Keratinocyte (primary cell): Measurements from ENCODE around the gene CAMSAP1. TPM values are rescaled to one million over a fixed set of nuclear protein-coding genes. Genes with fewer than 3 reads are reported as not detected.

Experiments
- DNase-seq: peaks from one replicate; pipeline ENCODE4 v3.0.0-alpha.2; 2011; ENCODE audit warnings: low read depth, missing footprints, low spot score
- FAIRE-seq: peaks from 2 replicates; lab custom pipeline; 2011; peaks lifted over from hg19 to GRCh38; lab: Jason Lieb, UNC
- H2AFZ ChIP-seq: 2 replicates; pipeline ENCODE4 v1.6.0; 2012; ENCODE audit warnings: low read length, control low read depth, inconsistent platforms; ENCODE audit not compliant: control insufficient read depth
- H3K27ac ChIP-seq: 2 replicates; pipeline ENCODE4 v1.5.1; 2011; ENCODE audit warnings: low read length; ENCODE audit not compliant: control insufficient read depth, insufficient read depth
- H3K27me3 ChIP-seq: 3 replicates; pipeline ENCODE4 v1.6.0; 2011; ENCODE audit warnings: low read length; ENCODE audit not compliant: control insufficient read depth, insufficient read depth; ENCODE audit errors: extremely low read depth
- H3K36me3 ChIP-seq, 2 experiments: 2 replicates in 1 of 2; 3 replicates in 1 of 2; pipeline ENCODE4 v1.5.1; 2011; ENCODE audit warnings: low read length in 2 of 2, mild to moderate bottlenecking in 1 of 2; ENCODE audit not compliant: control insufficient read depth in 2 of 2, insufficient read depth in 2 of 2; ENCODE audit errors: extremely low read depth in 1 of 2
- H3K4me1 ChIP-seq: 3 replicates; pipeline ENCODE4 v1.5.1; 2011; ENCODE audit warnings: low read length; ENCODE audit not compliant: control insufficient read depth, insufficient read depth; ENCODE audit errors: extremely low read depth
- H3K4me2 ChIP-seq: 3 replicates; pipeline ENCODE4 v1.6.0; 2011; ENCODE audit warnings: low read depth, low read length; ENCODE audit not compliant: control insufficient read depth, insufficient read depth; ENCODE audit errors: extremely low read depth
- H3K4me3 ChIP-seq, 3 experiments: fragments of 200-600 bp in 1 of 3; sonication (generic) in 1 of 3; 2 replicates in 2 of 3; 3 replicates in 1 of 3; pipeline ENCODE4 v1.5.1; 2011 to 2016; ENCODE audit warnings: low read length in 3 of 3, mild to moderate bottlenecking in 3 of 3, control low read depth in 2 of 3, inconsistent platforms in 1 of 3, low read depth in 1 of 3, mixed read lengths in 1 of 3, mixed run types in 1 of 3, moderate library complexity in 1 of 3; ENCODE audit not compliant: control insufficient read depth in 2 of 3, insufficient read depth in 2 of 3; ENCODE audit errors: extremely low read depth in 1 of 3
- H3K79me2 ChIP-seq: 2 replicates; pipeline ENCODE4 v1.6.0; 2012; ENCODE audit warnings: low read length; ENCODE audit not compliant: control insufficient read depth, insufficient read depth
- H3K9ac ChIP-seq: 3 replicates; pipeline ENCODE4 v1.6.0; 2011; ENCODE audit warnings: low read length; ENCODE audit not compliant: control insufficient read depth, insufficient read depth; ENCODE audit errors: extremely low read depth
- H3K9me1 ChIP-seq: 3 replicates; pipeline ENCODE4 v1.6.0; 2011; ENCODE audit warnings: low read length; ENCODE audit not compliant: control insufficient read depth, insufficient read depth; ENCODE audit errors: extremely low read depth
- H3K9me3 ChIP-seq: 2 replicates; pipeline ENCODE4 v1.5.1; 2012; ENCODE audit warnings: low read depth, low read length; ENCODE audit not compliant: control insufficient read depth
- H4K20me1 ChIP-seq: 3 replicates; pipeline ENCODE4 v1.6.0; 2011; ENCODE audit warnings: low read length; ENCODE audit not compliant: control insufficient read depth, insufficient read depth; ENCODE audit errors: extremely low read depth
- EZH2 ChIP-seq: IDR thresholded peaks from one replicate; pipeline ENCODE4 v1.6.1; 2012; ENCODE audit warnings: inconsistent platforms, mild to moderate bottlenecking, low read length, moderate library complexity
- dilution Hi-C: fragments of 300-500 bp; cut with MboI; formaldehyde crosslinking; loops from one replicate; pipeline ENCODE4 v1.7.0; 2020; ENCODE audit warnings: low sequenced_read_pairs; ENCODE audit not compliant: extremely low pct_ligation_motif_present
- polyA plus RNA-seq, 5 experiments: library from polyadenylated mRNA; depleted of rRNA in 3 of 5; stranded (reverse) in 3 of 5; stranded (forward) in 1 of 5; unstranded in 1 of 5; fragments of >200 nt; gene quantifications; 1 replicate in 1 of 5; 2 replicates in 3 of 5; 3 replicates in 1 of 5; pipeline versions ENCODE4 v1.2.1 to v1.2.3, GENCODE V29; 2011 to 2012; ENCODE audit warnings: missing spikeins in 2 of 5, low read depth in 1 of 5, low replicate concordance in 1 of 5
- TF ChIP-seq, protein P1 (sequence below), 3 experiments: IDR thresholded peaks in 1 of 3; conservative IDR thresholded peaks in 1 of 3; optimal IDR thresholded peaks in 1 of 3; 2 replicates in 2 of 3; 3 replicates in 1 of 3; pipeline versions ENCODE3 to v1.5.1; 2011; ENCODE audit warnings: low read length in 3 of 3, mild to moderate bottlenecking in 3 of 3, moderate library complexity in 2 of 3, control low read depth in 1 of 3, inconsistent platforms in 1 of 3; ENCODE audit not compliant: insufficient read depth in 2 of 3; ENCODE audit errors: extremely low read depth in 1 of 3

Gene CAMSAP1
- polyA plus RNA-seq, 1 donor (not counting 4 experiments of a cell fraction or from before 2014, with no cell fraction given): 8.3 TPM

DNA sequence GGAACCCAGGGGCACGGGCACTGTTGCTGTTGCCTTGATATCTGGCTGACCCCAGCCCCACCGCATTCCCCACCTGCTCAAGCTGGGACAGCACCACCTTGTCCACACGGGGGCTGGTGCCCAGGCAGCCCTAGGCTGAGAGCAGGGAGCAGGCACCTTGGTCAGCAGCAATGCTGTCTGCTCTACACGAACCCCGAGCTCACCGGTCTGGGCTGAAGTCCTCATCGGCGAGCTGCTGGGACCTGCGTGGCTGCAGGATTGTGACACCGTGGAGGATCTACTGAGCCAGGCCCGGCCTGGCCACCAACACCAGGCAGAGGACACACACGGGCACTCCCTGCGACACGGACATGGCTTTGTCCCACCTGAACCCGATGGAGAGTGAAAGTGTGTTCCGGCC is 127.3 kb downstream of the CAMSAP1 start:
- Histone ChIP-seq H3K9me3 (no peaks in the 10 kb centered on the region), H3K4me1 (no peaks in the 10 kb centered on the region), H3K4me3 (no peak overlapping the region), H3K9ac (no peak overlapping the region), H3K4me2 (no peak overlapping the region), H3K79me2 (no peaks in the 10 kb centered on the region), H2AFZ (no peak overlapping the region), H4K20me1 (no peaks in the 10 kb centered on the region), H3K36me3 (no peaks in the 10 kb centered on the region), H3K27me3 (no peaks in the 10 kb centered on the region), H3K9me1 (no peaks in the 10 kb centered on the region), H3K27ac (no peak overlapping the region)
- TF ChIP-seq EZH2: no peak
- TF ChIP-seq, protein P1, sequence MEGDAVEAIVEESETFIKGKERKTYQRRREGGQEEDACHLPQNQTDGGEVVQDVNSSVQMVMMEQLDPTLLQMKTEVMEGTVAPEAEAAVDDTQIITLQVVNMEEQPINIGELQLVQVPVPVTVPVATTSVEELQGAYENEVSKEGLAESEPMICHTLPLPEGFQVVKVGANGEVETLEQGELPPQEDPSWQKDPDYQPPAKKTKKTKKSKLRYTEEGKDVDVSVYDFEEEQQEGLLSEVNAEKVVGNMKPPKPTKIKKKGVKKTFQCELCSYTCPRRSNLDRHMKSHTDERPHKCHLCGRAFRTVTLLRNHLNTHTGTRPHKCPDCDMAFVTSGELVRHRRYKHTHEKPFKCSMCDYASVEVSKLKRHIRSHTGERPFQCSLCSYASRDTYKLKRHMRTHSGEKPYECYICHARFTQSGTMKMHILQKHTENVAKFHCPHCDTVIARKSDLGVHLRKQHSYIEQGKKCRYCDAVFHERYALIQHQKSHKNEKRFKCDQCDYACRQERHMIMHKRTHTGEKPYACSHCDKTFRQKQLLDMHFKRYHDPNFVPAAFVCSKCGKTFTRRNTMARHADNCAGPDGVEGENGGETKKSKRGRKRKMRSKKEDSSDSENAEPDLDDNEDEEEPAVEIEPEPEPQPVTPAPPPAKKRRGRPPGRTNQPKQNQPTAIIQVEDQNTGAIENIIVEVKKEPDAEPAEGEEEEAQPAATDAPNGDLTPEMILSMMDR (optimal IDR thresholded peaks at IDR 0.05 in 1 of 3, IDR thresholded peaks at IDR 0.05 in 1 of 3, conservative IDR thresholded peaks at IDR 0.05 in 1 of 3; ENCODE audit: extremely low read depth in 1 of 3, insufficient read depth in 2 of 3, low read length in 3 of 3): no peak
- FAIRE-seq (no peak), DNase-seq (no peak)
- dilution Hi-C loops: no loop called here

DNA sequence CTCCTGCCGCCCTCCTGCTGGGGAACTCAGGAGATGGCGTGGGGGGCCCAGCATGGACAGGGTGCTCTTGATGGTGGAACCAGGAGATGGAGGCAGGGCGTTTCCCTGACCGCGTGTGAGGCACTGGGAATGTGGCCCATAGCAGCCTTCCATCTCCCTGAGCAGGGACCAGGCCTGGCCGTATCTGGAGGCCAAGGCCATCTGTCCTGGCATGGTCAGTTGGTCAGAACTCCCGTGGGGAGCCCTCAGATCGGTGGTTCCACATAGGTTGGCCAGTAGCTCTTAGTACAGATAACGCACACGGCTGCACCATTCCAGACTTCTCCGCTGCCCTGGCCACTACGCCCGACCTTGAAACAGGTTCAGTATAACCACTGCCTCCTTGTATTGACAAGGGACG is 127.8 kb downstream of the CAMSAP1 start:
- Histone ChIP-seq H3K36me3 (no peaks in the 10 kb centered on the region), H3K27me3 (no peaks in the 10 kb centered on the region), H3K9me3 (no peaks in the 10 kb centered on the region), H3K4me2 (no peak overlapping the region), H3K4me1 (no peaks in the 10 kb centered on the region), H3K27ac (no peak overlapping the region), H3K79me2 (no peaks in the 10 kb centered on the region), H3K4me3 (no peak overlapping the region), H3K9ac (no peak overlapping the region), H2AFZ (no peak overlapping the region), H3K9me1 (no peaks in the 10 kb centered on the region), H4K20me1 (no peaks in the 10 kb centered on the region)
- TF ChIP-seq, protein P1 (optimal IDR thresholded peaks at IDR 0.05 in 1 of 3, IDR thresholded peaks at IDR 0.05 in 1 of 3, conservative IDR thresholded peaks at IDR 0.05 in 1 of 3; ENCODE audit: extremely low read depth in 1 of 3, insufficient read depth in 2 of 3, low read length in 3 of 3): no peak
- TF ChIP-seq EZH2: no peak
- dilution Hi-C loops: no loop called here
- DNase-seq: no peak
- no peak for FAIRE-seq
